Osteoblast (primary cell): ENCODE data around the gene SCMH1. TPM values are rescaled to one million over a fixed set of nuclear protein-coding genes. Genes with fewer than 3 reads are reported as not detected.

Experiments used
- DNase-seq: peaks from one replicate; pipeline ENCODE4 v3.0.0; 2011; ENCODE audit warnings: low spot score, mixed read lengths; ENCODE audit not compliant: insufficient read length; ENCODE audit errors: missing footprints
- H2AFZ ChIP-seq: 2 replicates; pipeline ENCODE4 v1.6.0; 2011; ENCODE audit warnings: mild to moderate bottlenecking, low read length
- H3K27ac ChIP-seq: 2 replicates; pipeline ENCODE4 v1.5.1; 2011; ENCODE audit warnings: mild to moderate bottlenecking, low read depth, low read length, moderate library complexity
- H3K27me3 ChIP-seq: 2 replicates; pipeline ENCODE4 v1.6.0; 2012; ENCODE audit warnings: mild to moderate bottlenecking, control low read depth, inconsistent platforms, low read length, moderate library complexity; ENCODE audit not compliant: insufficient read depth
- H3K36me3 ChIP-seq: 2 replicates; pipeline ENCODE4 v1.5.1; 2011; ENCODE audit warnings: mild to moderate bottlenecking, low read length, control low read depth, moderate library complexity; ENCODE audit not compliant: insufficient read depth
- H3K4me1 ChIP-seq: 2 replicates; pipeline ENCODE4 v1.5.1; 2011; ENCODE audit warnings: mild to moderate bottlenecking, low read length, control low read depth, moderate library complexity; ENCODE audit not compliant: insufficient read depth
- H3K4me2 ChIP-seq: 2 replicates; pipeline ENCODE4 v1.6.0; 2011; ENCODE audit warnings: mild to moderate bottlenecking, low read length; ENCODE audit not compliant: insufficient read depth
- H3K4me3 ChIP-seq: fragments of 200-600 bp; sonication (generic); 3 replicates; pipeline ENCODE4 v1.5.1; 2012; ENCODE audit warnings: mild to moderate bottlenecking, low read length, inconsistent platforms; ENCODE audit not compliant: insufficient read depth
- H3K79me2 ChIP-seq: 2 replicates; pipeline ENCODE4 v1.6.0; 2012; ENCODE audit warnings: mild to moderate bottlenecking, low read length, control low read depth, inconsistent platforms; ENCODE audit not compliant: insufficient read depth
- H3K9me3 ChIP-seq: 2 replicates; pipeline ENCODE4 v1.5.1; 2011; ENCODE audit warnings: low read depth, low read length, control low read depth
- H4K20me1 ChIP-seq: 2 replicates; pipeline ENCODE4 v1.6.0; 2012; ENCODE audit warnings: mild to moderate bottlenecking, low read length, control low read depth; ENCODE audit not compliant: insufficient read depth
- CTCF ChIP-seq: IDR thresholded peaks from 2 replicates; pipeline ENCODE4 v1.5.1; 2011; ENCODE audit warnings: mild to moderate bottlenecking, low read depth, low read length, moderate library complexity; ENCODE audit errors: extremely low read depth
- total RNA-seq: library from RNA; depleted of rRNA; stranded (reverse); fragments of >200 nt; gene quantifications from 2 replicates; pipeline ENCODE4 v1.2.3, GENCODE V29; 2012

SCMH1 gene
- total RNA-seq, 1 donor, result 33.7 TPM

GRCh38 chr1:40997096-40997495, 245.0 kb downstream of the SCMH1 start:
- Histone ChIP-seq H3K4me3 (no peak overlapping the region), H3K27ac (no peak overlapping the region), H3K36me3 (peaks cover 80% of the 10 kb centered on the region), H3K4me1 (no peaks in the 10 kb centered on the region), H3K79me2 (peaks cover 48% of the 10 kb centered on the region), H4K20me1 (peaks cover 4% of the 10 kb centered on the region), H3K4me2 (no peak overlapping the region), H2AFZ (no peak overlapping the region), H3K27me3 (no peaks in the 10 kb centered on the region), H3K9me3 (no peaks in the 10 kb centered on the region)
- TF ChIP-seq CTCF, result no peak
- DNase-seq, result no peak

GRCh38 chr1:40989066-40989465, 253.0 kb downstream of the SCMH1 start:
- H3K4me3 ChIP-seq, result no peak overlapping the region
- DNase-seq, result no peak
- H2AFZ ChIP-seq, result no peak overlapping the region
- TF ChIP-seq CTCF, result no peak
- H3K27me3 ChIP-seq, result no peaks in the 10 kb centered on the region
- H4K20me1 ChIP-seq, result peaks cover 13% of the 10 kb centered on the region
- H3K79me2 ChIP-seq, result peaks cover 79% of the 10 kb centered on the region
- H3K9me3 ChIP-seq, result no peaks in the 10 kb centered on the region
- no peak overlapping the region for H3K27ac ChIP-seq
- peaks cover 9% of the 10 kb centered on the region for H3K4me1 ChIP-seq
- peaks cover 89% of the 10 kb centered on the region for H3K36me3 ChIP-seq
- no peak overlapping the region for H3K4me2 ChIP-seq

- Histone ChIP-seq H3K36me3 (peaks cover 90% of the 10 kb centered on the region), H3K27me3 (no peaks in the 10 kb centered on the region), H3K79me2 (peaks cover 81% of the 10 kb centered on the region), H2AFZ (no peak overlapping the region), H4K20me1 (peaks cover 13% of the 10 kb centered on the region), H3K27ac (no peak overlapping the region), H3K4me1 (peaks cover 17% of the 10 kb centered on the region), H3K4me3 (no peak overlapping the region), H3K4me2 (no peak overlapping the region), H3K9me3 (no peaks in the 10 kb centered on the region)
- TF ChIP-seq CTCF, result no peak
- no peak for DNase-seq
Observed at GRCh38 chr1:40988280-40988679, 253.8 kb downstream of the SCMH1 start.

GRCh38 chr1:40987439-40988276, 254.4 kb downstream of the SCMH1 start:
- no peak for TF ChIP-seq CTCF
- no peak overlapping the region for H3K4me2 ChIP-seq
- no peaks in the 10 kb centered on the region for H3K27me3 ChIP-seq
- peaks cover 85% of the 10 kb centered on the region for H3K79me2 ChIP-seq
- H3K36me3 ChIP-seq, result peaks cover 85% of the 10 kb centered on the region
- H3K27ac ChIP-seq, result no peak overlapping the region
- DNase-seq, result no peak
- H3K9me3 ChIP-seq, result no peaks in the 10 kb centered on the region
- no peak overlapping the region for H3K4me3 ChIP-seq
- H3K4me1 ChIP-seq, result peaks cover 23% of the 10 kb centered on the region
- no peak overlapping the region for H2AFZ ChIP-seq
- H4K20me1 ChIP-seq, result peaks cover 16% of the 10 kb centered on the region
